ENCODE data around the gene GANAB. TPM values are rescaled to one million over a fixed set of nuclear protein-coding genes. Genes with fewer than 3 reads are reported as not detected.

GANAB gene
- total and polyA plus RNA-seq, 2 of the 13 experiments (the other 11 are each of a cell fraction or from before 2014, with no cell fraction given), result 99.5 to 234 TPM

DNA sequence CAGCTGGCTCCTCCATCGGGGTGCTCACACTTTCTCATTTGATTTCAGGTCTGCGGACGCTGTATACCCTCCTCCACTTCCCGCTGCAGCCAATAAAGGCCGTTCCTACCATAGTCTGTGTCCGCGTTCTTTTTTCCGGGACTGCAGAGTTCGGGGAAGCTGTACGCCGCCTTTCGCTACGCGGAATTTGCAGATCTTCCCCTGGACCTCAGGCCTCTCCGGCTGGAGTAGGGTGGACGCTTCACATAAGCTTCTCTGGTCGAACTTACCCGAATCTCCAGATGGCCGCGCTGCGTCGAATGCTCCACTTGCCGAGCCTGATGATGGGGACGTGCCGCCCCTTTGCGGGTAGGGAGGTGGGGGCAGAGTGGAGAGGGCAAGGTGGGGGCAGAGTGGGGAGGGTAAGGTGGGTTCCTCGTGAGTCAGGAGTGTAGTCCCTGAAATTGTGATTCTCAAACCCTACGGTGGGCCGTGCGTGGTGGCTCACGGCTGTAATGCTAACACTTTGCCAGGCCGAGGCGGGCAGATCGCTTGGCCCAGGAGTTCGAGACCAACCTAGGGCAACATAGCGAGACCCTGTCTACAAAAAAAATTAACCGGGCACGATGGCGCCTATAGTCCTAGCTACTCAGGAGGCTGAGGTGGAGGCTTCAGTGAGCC lies 19.3 kb upstream of the GANAB start (continued):
- TF ChIP-seq CEBPB (IDR thresholded peaks at IDR 0.05; ENCODE audit: borderline replicate concordance, low read depth, low read length) (no peak), ZMYM4 (CRISPR knock-in tag; IDR thresholded peaks at IDR 0.05) (no peak), ZNF788 (CRISPR knock-in tag; IDR thresholded peaks at IDR 0.05; ENCODE audit: borderline replicate concordance) (no peak), ZNF33B (CRISPR knock-in tag; IDR thresholded peaks at IDR 0.05) (no peak), ZFP90 (CRISPR knock-in tag; IDR thresholded peaks at IDR 0.05; ENCODE audit: borderline replicate concordance) (no peak), RBAK (CRISPR knock-in tag; IDR thresholded peaks at IDR 0.05) (0 out of 2 replicates have a peak, but pooled peaks have one; percentile 39), RAD51 (IDR thresholded peaks at IDR 0.05; ENCODE audit: borderline replicate concordance) (no peak), ZIK1 (CRISPR knock-in tag; IDR thresholded peaks at IDR 0.05; ENCODE audit: borderline replicate concordance, low read depth) (no peak; the same call in 1 of the 2 replicates), POGZ (CRISPR knock-in tag; IDR thresholded peaks at IDR 0.05) (no peak), ONECUT2 (CRISPR knock-in tag; IDR thresholded peaks at IDR 0.05) (no peak), STAT5B (CRISPR knock-in tag; IDR thresholded peaks at IDR 0.05) (no peak), KAT7 (CRISPR knock-in tag; IDR thresholded peaks at IDR 0.05; ENCODE audit: borderline replicate concordance) (no peak), REXO4 (CRISPR knock-in tag; IDR thresholded peaks at IDR 0.05; ENCODE audit: borderline replicate concordance) (no peak), CC2D1A (CRISPR knock-in tag; IDR thresholded peaks at IDR 0.05) (no peak), MEF2D (CRISPR knock-in tag; IDR thresholded peaks at IDR 0.05) (no peak), HOXA3 (CRISPR knock-in tag; IDR thresholded peaks at IDR 0.05) (no peak), SALL1 (CRISPR knock-in tag; IDR thresholded peaks at IDR 0.05) (no peak), SIX1 (CRISPR knock-in tag; IDR thresholded peaks at IDR 0.05; ENCODE audit: borderline replicate concordance) (0 out of 2 replicates have a peak, but pooled peaks have one; percentile 21), ARNT (IDR thresholded peaks at IDR 0.05) (no peak), NR2F1 (CRISPR knock-in tag; IDR thresholded peaks at IDR 0.05) (no peak), RARA (CRISPR knock-in tag; IDR thresholded peaks at IDR 0.05) (0 out of 2 replicates have a peak, but pooled peaks have one; percentile 11), SPEN (CRISPR knock-in tag; IDR thresholded peaks at IDR 0.05; ENCODE audit: low read depth) (peak; percentile 38; the same call in 1 of the 2 replicates), POLR2AphosphoS5 (IDR thresholded peaks at IDR 0.05; ENCODE audit: low read depth, low read length) (peak; percentile 38; the same call in 1 of the 2 replicates), ZNF441 (CRISPR knock-in tag; IDR thresholded peaks at IDR 0.05; ENCODE audit: borderline replicate concordance) (no peak), MTF1 (CRISPR knock-in tag; IDR thresholded peaks at IDR 0.05) (no peak), RBM39 (IDR thresholded peaks at IDR 0.05; ENCODE audit: low read depth, low read length, poor library complexity, severe bottlenecking) (no peak)
- TF ChIP-seq, protein P1, sequence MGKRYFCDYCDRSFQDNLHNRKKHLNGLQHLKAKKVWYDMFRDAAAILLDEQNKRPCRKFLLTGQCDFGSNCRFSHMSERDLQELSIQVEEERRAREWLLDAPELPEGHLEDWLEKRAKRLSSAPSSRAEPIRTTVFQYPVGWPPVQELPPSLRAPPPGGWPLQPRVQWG (CRISPR knock-in tag; IDR thresholded peaks at IDR 0.05; ENCODE audit: borderline replicate concordance, low read depth), result no peak
- TF ChIP-seq, protein P2, sequence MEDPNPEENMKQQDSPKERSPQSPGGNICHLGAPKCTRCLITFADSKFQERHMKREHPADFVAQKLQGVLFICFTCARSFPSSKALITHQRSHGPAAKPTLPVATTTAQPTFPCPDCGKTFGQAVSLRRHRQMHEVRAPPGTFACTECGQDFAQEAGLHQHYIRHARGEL (CRISPR knock-in tag; IDR thresholded peaks at IDR 0.05), result no peak
- TF ChIP-seq, protein P3, sequence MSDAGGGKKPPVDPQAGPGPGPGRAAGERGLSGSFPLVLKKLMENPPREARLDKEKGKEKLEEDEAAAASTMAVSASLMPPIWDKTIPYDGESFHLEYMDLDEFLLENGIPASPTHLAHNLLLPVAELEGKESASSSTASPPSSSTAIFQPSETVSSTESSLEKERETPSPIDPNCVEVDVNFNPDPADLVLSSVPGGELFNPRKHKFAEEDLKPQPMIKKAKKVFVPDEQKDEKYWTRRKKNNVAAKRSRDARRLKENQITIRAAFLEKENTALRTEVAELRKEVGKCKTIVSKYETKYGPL (CRISPR knock-in tag; IDR thresholded peaks at IDR 0.05), result no peak
- TF ChIP-seq, protein P4, sequence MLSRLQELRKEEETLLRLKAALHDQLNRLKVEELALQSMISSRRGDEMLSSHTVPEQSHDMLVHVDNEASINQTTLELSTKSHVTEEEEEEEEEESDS (CRISPR knock-in tag; IDR thresholded peaks at IDR 0.05; ENCODE audit: borderline replicate concordance), result no peak; the same call in 1 of the 2 replicates
- TF ChIP-seq, protein P5, sequence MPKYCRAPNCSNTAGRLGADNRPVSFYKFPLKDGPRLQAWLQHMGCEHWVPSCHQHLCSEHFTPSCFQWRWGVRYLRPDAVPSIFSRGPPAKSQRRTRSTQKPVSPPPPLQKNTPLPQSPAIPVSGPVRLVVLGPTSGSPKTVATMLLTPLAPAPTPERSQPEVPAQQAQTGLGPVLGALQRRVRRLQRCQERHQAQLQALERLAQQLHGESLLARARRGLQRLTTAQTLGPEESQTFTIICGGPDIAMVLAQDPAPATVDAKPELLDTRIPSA (CRISPR knock-in tag; IDR thresholded peaks at IDR 0.05; ENCODE audit: borderline replicate concordance), result no peak
